ENCODE data around the gene MIR17HG. TPM values are rescaled to one million over a fixed set of nuclear protein-coding genes. Genes with fewer than 3 reads are reported as not detected.

The MIR17HG gene
- total RNA-seq, 1 donor from 2014 or later: 1.7 TPM

- H3K27ac ChIP-seq: no peak overlapping the region
- DNase-seq (ENCODE audit: extremely low spot score in 2 of 2): no peak
- no peaks in the 10 kb centered on the region for H3K4me1 ChIP-seq
- H3K36me3 ChIP-seq: no peaks in the 10 kb centered on the region
- no peak overlapping the region for H3K4me3 ChIP-seq
- no peak for TF ChIP-seq CTCF (IDR thresholded peaks at IDR 0.05)
- no peak for TF ChIP-seq POLR2AphosphoS5 (IDR thresholded peaks at IDR 0.05; ENCODE audit: insufficient read depth in 1 of 2, low read depth in 1 of 2)
- no peak for TF ChIP-seq POLR2A (IDR thresholded peaks at IDR 0.05)
- no peaks in the 10 kb centered on the region for H3K27me3 ChIP-seq
- no peaks in the 10 kb centered on the region for H3K9me3 ChIP-seq
- intact Hi-C loops (cut with DNase I): no loop called here
Observed at GRCh38 chr13:91375116-91375729, 27.7 kb downstream of the MIR17HG start.

- no peaks in the 10 kb centered on the region for H3K9me3 ChIP-seq
- TF ChIP-seq POLR2A (IDR thresholded peaks at IDR 0.05) (no peak), POLR2AphosphoS5 (IDR thresholded peaks at IDR 0.05; ENCODE audit: insufficient read depth in 1 of 2, low read depth in 1 of 2) (no peak), CTCF (IDR thresholded peaks at IDR 0.05) (no peak)
- H3K4me1 ChIP-seq: no peaks in the 10 kb centered on the region
- no peak overlapping the region for H3K27ac ChIP-seq
- no peaks in the 10 kb centered on the region for H3K27me3 ChIP-seq
- DNase-seq (ENCODE audit: extremely low spot score in 2 of 2): no peak
- intact Hi-C loops (cut with DNase I): no loop called here
- no peaks in the 10 kb centered on the region for H3K36me3 ChIP-seq
- H3K4me3 ChIP-seq: no peak overlapping the region
Observed at GRCh38 chr13:91381371-91381770, 33.9 kb downstream of the MIR17HG start.

GRCh38 chr13:91383836-91384235 is 36.3 kb downstream of the MIR17HG start:
- Histone ChIP-seq H3K27ac (no peak overlapping the region), H3K36me3 (no peaks in the 10 kb centered on the region), H3K27me3 (no peaks in the 10 kb centered on the region), H3K4me1 (no peaks in the 10 kb centered on the region), H3K4me3 (no peak overlapping the region), H3K9me3 (no peaks in the 10 kb centered on the region)
- DNase-seq (ENCODE audit: extremely low spot score in 2 of 2): no peak
- intact Hi-C loops (cut with DNase I): no loop called here
- no peak for TF ChIP-seq POLR2AphosphoS5 (IDR thresholded peaks at IDR 0.05; ENCODE audit: insufficient read depth in 1 of 2, low read depth in 1 of 2)
- no peak for TF ChIP-seq CTCF (IDR thresholded peaks at IDR 0.05)
- no peak for TF ChIP-seq POLR2A (IDR thresholded peaks at IDR 0.05)

- intact Hi-C loops (cut with DNase I): no loop called here
Observed at GRCh38 chr13:91384896-91385295, 37.4 kb downstream of the MIR17HG start.

More at GRCh38 chr13:91384896-91385295, 37.4 kb downstream of the MIR17HG start:
- Histone ChIP-seq H3K9me3 (no peaks in the 10 kb centered on the region), H3K4me3 (no peak overlapping the region), H3K36me3 (no peaks in the 10 kb centered on the region), H3K27ac (no peak overlapping the region), H3K4me1 (no peaks in the 10 kb centered on the region), H3K27me3 (no peaks in the 10 kb centered on the region)
- TF ChIP-seq CTCF (IDR thresholded peaks at IDR 0.05) (no peak), POLR2A (IDR thresholded peaks at IDR 0.05) (no peak), POLR2AphosphoS5 (IDR thresholded peaks at IDR 0.05; ENCODE audit: insufficient read depth in 1 of 2, low read depth in 1 of 2) (no peak)
- no peak for DNase-seq (ENCODE audit: extremely low spot score in 2 of 2)
